Panc1 (cell line): Measurements from ENCODE around the gene MED7. TPM values are rescaled to one million over a fixed set of nuclear protein-coding genes. Genes with fewer than 3 reads are reported as not detected.

Experiments
- ATAC-seq: fragments of 200-7000 bp; cut with Tn5 transposase; 2 replicates; pipeline ENCODE4 v1.9.1; 2020; ENCODE audit warnings: mild to moderate bottlenecking, moderate library complexity
- BruUV-seq: library from RNA; stranded (reverse); fragments of 400-500 nt; replicated peaks from 2 replicates; lab custom pipeline; 2021; lab: Mats Ljungman, UMichigan
- CTCF ChIA-PET: fragments of 300-600 bp; sonication (Branson Sonifier 250); formaldehyde crosslinking; loops from one replicate; lab custom pipeline; 2022; ENCODE audit warnings: antibody characterized with exemption; lab: Charles Lee
- POLR2A ChIA-PET: fragments of 300-600 bp; sonication (Branson Sonifier 250); formaldehyde crosslinking; loops from one replicate; lab custom pipeline; 2022; ENCODE audit warnings: antibody characterized with exemption; lab: Charles Lee
- DNase-seq: peaks from one replicate; pipeline ENCODE4 v3.0.0-alpha.2; 2010; ENCODE audit warnings: low read depth, low spot score
- H3K27ac ChIP-seq: 2 replicates; pipeline ENCODE4 v1.5.1; 2011; ENCODE audit warnings: mild to moderate bottlenecking, low read length, inconsistent platforms
- H3K27me3 ChIP-seq: fragments of 200-500 bp; sonication (Bioruptor generic); 2 replicates; pipeline ENCODE4 v1.6.0; 2014; ENCODE audit warnings: low read length, inconsistent platforms; ENCODE audit not compliant: control insufficient read depth, insufficient read depth
- H3K36me3 ChIP-seq: fragments of 200-500 bp; sonication (Bioruptor generic); 2 replicates; pipeline ENCODE4 v1.5.1; 2014; ENCODE audit warnings: inconsistent platforms, mild to moderate bottlenecking, low read length, moderate library complexity; ENCODE audit not compliant: control insufficient read depth, insufficient read depth
- H3K4me1 ChIP-seq: 2 replicates; pipeline ENCODE4 v1.5.1; 2011; ENCODE audit warnings: inconsistent platforms, mild to moderate bottlenecking, low read length, moderate library complexity; ENCODE audit not compliant: control insufficient read depth, insufficient read depth
- H3K4me3 ChIP-seq, 2 experiments: 2 replicates each; pipeline ENCODE4 v1.5.1; 2011 to 2012; ENCODE audit warnings: low read depth in 2 of 2, low read length in 2 of 2, mild to moderate bottlenecking in 2 of 2, inconsistent platforms in 1 of 2, moderate library complexity in 1 of 2
- H3K9me3 ChIP-seq: fragments of 200-500 bp; sonication (Bioruptor generic); 2 replicates; pipeline ENCODE4 v1.5.1; 2014; ENCODE audit warnings: low read depth, mild to moderate bottlenecking, inconsistent platforms, low read length, moderate library complexity; ENCODE audit not compliant: control insufficient read depth, insufficient read depth
- POLR2AphosphoS5 ChIP-seq: IDR thresholded peaks from 2 replicates; pipeline ENCODE4 v1.6.1; 2012; ENCODE audit warnings: mild to moderate bottlenecking, low read depth, low read length, moderate library complexity
- SIN3A ChIP-seq: IDR thresholded peaks from 2 replicates; pipeline ENCODE4 v1.6.1; 2012; ENCODE audit warnings: low read depth, mild to moderate bottlenecking, low read length, moderate library complexity, borderline replicate concordance; ENCODE audit not compliant: insufficient read depth
- TCF7L2 ChIP-seq: IDR thresholded peaks from 2 replicates; pipeline ENCODE4 v1.6.1; 2011; ENCODE audit warnings: mild to moderate bottlenecking, low read depth, low read length, inconsistent platforms
- in situ Hi-C: cut with HindIII; loops from 2 replicates; pipeline ENCODE4 v1.10.0; 2016; ENCODE audit warnings: low sequenced_read_pairs, low pct_unique_long_range_greater_than_20kb
- intact Hi-C: fragments of 100-400 bp; cut with micrococcal nuclease; formaldehyde crosslinking; loops from one replicate; pipeline ENCODE4 v1.10.0; 2022; ENCODE audit not compliant: unreplicated experiment
- total RNA-seq: library from RNA; stranded (reverse); gene quantifications from one replicate; pipeline ENCODE4 v1.2.1, GENCODE V29; 2021; ENCODE audit not compliant: unreplicated experiment
- TF ChIP-seq, protein P1 (sequence below): fragments of 450-650 bp; IDR thresholded peaks from 2 replicates; pipeline ENCODE4 v1.5.1; 2017; ENCODE audit warnings: mild to moderate bottlenecking
- TF ChIP-seq, protein P2 (sequence below), 2 experiments: IDR thresholded peaks; 2 replicates each; pipeline ENCODE4 v1.6.1; 2011 to 2012; ENCODE audit warnings: low read depth in 2 of 2, control low read depth in 1 of 2, low read length in 1 of 2, mild to moderate bottlenecking in 1 of 2, moderate library complexity in 1 of 2; ENCODE audit not compliant: insufficient read depth in 1 of 2

Gene MED7
- total RNA-seq, 1 experiment from 2014 or later, result 9.9 TPM

DNA sequence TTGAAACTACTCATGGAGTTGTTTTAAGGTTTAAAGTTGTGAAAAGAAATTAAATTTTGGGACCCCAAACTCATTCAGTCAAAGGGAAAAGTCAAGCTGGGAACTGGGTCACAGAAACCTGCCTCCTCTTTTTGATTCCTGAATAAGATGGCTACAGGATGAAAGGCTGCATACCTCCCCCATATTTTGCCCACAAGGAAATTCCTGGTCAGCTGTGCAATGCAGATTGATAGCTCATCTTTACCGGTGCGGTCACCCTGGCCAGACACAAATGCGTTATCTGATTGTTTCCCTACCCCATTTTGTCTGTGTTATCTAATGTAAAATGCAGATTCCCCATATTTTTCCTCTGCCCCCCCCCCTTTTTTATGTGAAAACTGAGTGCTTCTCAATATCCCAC is 35.2 kb downstream of the MED7 start:
- DNase-seq (no peak), ATAC-seq (no peak)
- Histone ChIP-seq H3K36me3 (no peaks in the 10 kb centered on the region), H3K27me3 (0 out of 2 replicates have a peak, but pooled peaks cover 2% of the 10 kb centered on the region), H3K9me3 (no peaks in the 10 kb centered on the region), H3K27ac (no peak overlapping the region), H3K4me1 (no peaks in the 10 kb centered on the region), H3K4me3 (no peak overlapping the region)
- TF ChIP-seq, protein P1, sequence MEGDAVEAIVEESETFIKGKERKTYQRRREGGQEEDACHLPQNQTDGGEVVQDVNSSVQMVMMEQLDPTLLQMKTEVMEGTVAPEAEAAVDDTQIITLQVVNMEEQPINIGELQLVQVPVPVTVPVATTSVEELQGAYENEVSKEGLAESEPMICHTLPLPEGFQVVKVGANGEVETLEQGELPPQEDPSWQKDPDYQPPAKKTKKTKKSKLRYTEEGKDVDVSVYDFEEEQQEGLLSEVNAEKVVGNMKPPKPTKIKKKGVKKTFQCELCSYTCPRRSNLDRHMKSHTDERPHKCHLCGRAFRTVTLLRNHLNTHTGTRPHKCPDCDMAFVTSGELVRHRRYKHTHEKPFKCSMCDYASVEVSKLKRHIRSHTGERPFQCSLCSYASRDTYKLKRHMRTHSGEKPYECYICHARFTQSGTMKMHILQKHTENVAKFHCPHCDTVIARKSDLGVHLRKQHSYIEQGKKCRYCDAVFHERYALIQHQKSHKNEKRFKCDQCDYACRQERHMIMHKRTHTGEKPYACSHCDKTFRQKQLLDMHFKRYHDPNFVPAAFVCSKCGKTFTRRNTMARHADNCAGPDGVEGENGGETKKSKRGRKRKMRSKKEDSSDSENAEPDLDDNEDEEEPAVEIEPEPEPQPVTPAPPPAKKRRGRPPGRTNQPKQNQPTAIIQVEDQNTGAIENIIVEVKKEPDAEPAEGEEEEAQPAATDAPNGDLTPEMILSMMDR, result no peak
- TF ChIP-seq TCF7L2, result no peak
- TF ChIP-seq POLR2AphosphoS5, result no peak
- no peak for TF ChIP-seq SIN3A
- TF ChIP-seq, protein P2, sequence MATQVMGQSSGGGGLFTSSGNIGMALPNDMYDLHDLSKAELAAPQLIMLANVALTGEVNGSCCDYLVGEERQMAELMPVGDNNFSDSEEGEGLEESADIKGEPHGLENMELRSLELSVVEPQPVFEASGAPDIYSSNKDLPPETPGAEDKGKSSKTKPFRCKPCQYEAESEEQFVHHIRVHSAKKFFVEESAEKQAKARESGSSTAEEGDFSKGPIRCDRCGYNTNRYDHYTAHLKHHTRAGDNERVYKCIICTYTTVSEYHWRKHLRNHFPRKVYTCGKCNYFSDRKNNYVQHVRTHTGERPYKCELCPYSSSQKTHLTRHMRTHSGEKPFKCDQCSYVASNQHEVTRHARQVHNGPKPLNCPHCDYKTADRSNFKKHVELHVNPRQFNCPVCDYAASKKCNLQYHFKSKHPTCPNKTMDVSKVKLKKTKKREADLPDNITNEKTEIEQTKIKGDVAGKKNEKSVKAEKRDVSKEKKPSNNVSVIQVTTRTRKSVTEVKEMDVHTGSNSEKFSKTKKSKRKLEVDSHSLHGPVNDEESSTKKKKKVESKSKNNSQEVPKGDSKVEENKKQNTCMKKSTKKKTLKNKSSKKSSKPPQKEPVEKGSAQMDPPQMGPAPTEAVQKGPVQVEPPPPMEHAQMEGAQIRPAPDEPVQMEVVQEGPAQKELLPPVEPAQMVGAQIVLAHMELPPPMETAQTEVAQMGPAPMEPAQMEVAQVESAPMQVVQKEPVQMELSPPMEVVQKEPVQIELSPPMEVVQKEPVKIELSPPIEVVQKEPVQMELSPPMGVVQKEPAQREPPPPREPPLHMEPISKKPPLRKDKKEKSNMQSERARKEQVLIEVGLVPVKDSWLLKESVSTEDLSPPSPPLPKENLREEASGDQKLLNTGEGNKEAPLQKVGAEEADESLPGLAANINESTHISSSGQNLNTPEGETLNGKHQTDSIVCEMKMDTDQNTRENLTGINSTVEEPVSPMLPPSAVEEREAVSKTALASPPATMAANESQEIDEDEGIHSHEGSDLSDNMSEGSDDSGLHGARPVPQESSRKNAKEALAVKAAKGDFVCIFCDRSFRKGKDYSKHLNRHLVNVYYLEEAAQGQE (IDR thresholded peaks at IDR 0.05; ENCODE audit: insufficient read depth in 1 of 2, low read depth in 2 of 2, low read length in 1 of 2), result no peak
- CTCF ChIA-PET, result interaction anchor here (0.6 kb wide), 1 partner anchor 79 kb away, joined by 3 read pairs; no protein-coding TSS in a partner anchor
- POLR2A ChIA-PET, result no interaction called here
- in situ Hi-C loops, result no loop called here
- intact Hi-C loops, result no loop called here
- no TSS peak for BruUV-seq

DNA sequence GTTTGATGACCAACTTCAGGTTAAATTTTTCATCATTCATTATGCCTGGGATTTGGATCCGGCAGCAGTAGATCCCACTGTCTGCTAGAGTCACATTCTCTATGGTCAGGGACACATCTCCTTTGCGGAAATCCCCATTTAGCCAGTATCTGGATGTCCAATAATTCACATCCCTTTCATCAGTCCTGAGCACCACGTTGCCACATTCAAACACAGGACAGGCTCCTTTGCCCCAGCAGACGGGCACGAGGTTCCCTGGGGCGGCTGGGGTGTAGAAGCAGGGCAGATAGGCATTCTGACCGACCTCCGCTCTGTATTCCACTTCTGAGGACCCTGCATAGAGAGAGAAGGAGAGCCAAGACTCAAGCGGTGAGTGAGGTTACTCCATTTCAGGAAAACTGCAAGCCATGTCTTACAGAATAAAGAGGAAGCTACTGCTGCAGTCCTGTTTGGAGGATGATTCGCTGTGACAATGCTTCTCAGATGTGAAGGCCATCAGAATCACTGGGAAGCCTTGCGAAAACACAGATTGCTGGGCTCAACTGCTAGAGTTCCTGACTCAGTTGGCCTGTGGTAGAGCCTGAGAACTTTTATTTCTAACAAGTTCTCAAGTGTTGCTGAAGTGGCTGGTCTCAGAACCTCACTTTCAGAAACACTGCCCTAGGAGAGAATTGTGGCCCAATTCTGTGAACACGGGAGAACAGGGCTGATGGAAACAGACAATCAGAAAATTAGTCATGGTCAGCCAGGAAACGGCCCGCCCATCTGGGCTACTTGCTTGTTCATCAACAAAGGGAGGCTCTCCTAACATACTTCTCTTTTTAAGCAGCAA is 35.8 kb downstream of the MED7 start:
- Histone ChIP-seq H3K27me3 (0 out of 2 replicates have a peak, but pooled peaks cover 2% of the 10 kb centered on the region), H3K4me3 (no peak overlapping the region), H3K9me3 (no peaks in the 10 kb centered on the region), H3K27ac (no peak overlapping the region), H3K4me1 (no peaks in the 10 kb centered on the region), H3K36me3 (no peaks in the 10 kb centered on the region)
- DNase-seq (no peak), ATAC-seq (no peak)
- intact Hi-C loops, result no loop called here
- no TSS peak for BruUV-seq
- no peak for TF ChIP-seq POLR2AphosphoS5
- TF ChIP-seq SIN3A, result no peak
- TF ChIP-seq, protein P1, result no peak
- TF ChIP-seq TCF7L2, result no peak
- TF ChIP-seq, protein P2 (IDR thresholded peaks at IDR 0.05; ENCODE audit: insufficient read depth in 1 of 2, low read depth in 2 of 2, low read length in 1 of 2), result no peak
- ChIA-PET CTCF (interaction anchor here (0.6 kb wide), 1 partner anchor 78 kb away, joined by 3 read pairs; no protein-coding TSS in a partner anchor), POLR2A (no interaction called here)
- in situ Hi-C loops, result no loop called here
